ENCODE measurements around the gene SREK1.

SREK1 gene

GRCh38 chr5:66198837-66199236 is 54.7 kb downstream of the SREK1 start:
- CTCF ChIA-PET = interaction anchor here (0.7 kb wide), 1 partner anchor 122 kb away, joined by 3 read pairs; no protein-coding TSS in a partner anchor
- POLR2A ChIA-PET = no interaction called here
- H3K27me3 ChIP-seq (replicated peaks in 2 of 5; ENCODE audit: control insufficient read depth in 4 of 5, insufficient read depth in 5 of 5, low read length in 4 of 5) = no peaks in the 10 kb centered on the region
- H3K36me3 ChIP-seq (ENCODE audit: control insufficient read depth in 4 of 4, insufficient read depth in 4 of 4, low read length in 3 of 4) = no peaks in the 10 kb centered on the region
- WGBS (ENCODE audit: insufficient coverage) = no CpG with 5 or more reads among the region's 1 CpG
- H3K4me3 ChIP-seq (ENCODE audit: control insufficient read depth in 1 of 7, extremely low read depth in 1 of 7, insufficient read depth in 4 of 7, low read depth in 2 of 7, low read length in 6 of 7) = no peak overlapping the region
- H3K4me1 ChIP-seq (ENCODE audit: control extremely low read depth in 1 of 4, control insufficient read depth in 4 of 4, insufficient read depth in 4 of 4, low read length in 3 of 4) = no peaks in the 10 kb centered on the region
- peaks cover 0 to 2% (median 0%) of the 10 kb centered on the region in 5 experiments for H3K9me3 ChIP-seq (ENCODE audit: control extremely low read depth in 1 of 5, control insufficient read depth in 4 of 5, insufficient read depth in 2 of 5, low read depth in 1 of 5, low read length in 4 of 5)
- no peak overlapping the region for H3K27ac ChIP-seq (ENCODE audit: insufficient read depth in 1 of 2, low read depth in 1 of 2, low read length in 2 of 2, poor library complexity in 1 of 2, severe bottlenecking in 2 of 2)
- DNase-seq = no peak

GRCh38 chr5:66203531-66203930 is 59.4 kb downstream of the SREK1 start:
- DNase-seq = no peak
- Histone ChIP-seq H3K36me3 (ENCODE audit: control insufficient read depth in 4 of 4, insufficient read depth in 4 of 4, low read length in 3 of 4) (no peaks in the 10 kb centered on the region), H3K27me3 (replicated peaks in 2 of 5; ENCODE audit: control insufficient read depth in 4 of 5, insufficient read depth in 5 of 5, low read length in 4 of 5) (no peaks in the 10 kb centered on the region), H3K4me1 (ENCODE audit: control extremely low read depth in 1 of 4, control insufficient read depth in 4 of 4, insufficient read depth in 4 of 4, low read length in 3 of 4) (no peaks in the 10 kb centered on the region), H3K27ac (ENCODE audit: insufficient read depth in 1 of 2, low read depth in 1 of 2, low read length in 2 of 2, poor library complexity in 1 of 2, severe bottlenecking in 2 of 2) (no peak overlapping the region), H3K4me3 (ENCODE audit: control insufficient read depth in 1 of 7, extremely low read depth in 1 of 7, insufficient read depth in 4 of 7, low read depth in 2 of 7, low read length in 6 of 7) (no peak overlapping the region), H3K9me3 (ENCODE audit: control extremely low read depth in 1 of 5, control insufficient read depth in 4 of 5, insufficient read depth in 2 of 5, low read depth in 1 of 5, low read length in 4 of 5) (peaks cover 0 to 2% (median 0%) of the 10 kb centered on the region in 5 experiments)
- POLR2A ChIA-PET = no interaction called here
- WGBS (ENCODE audit: insufficient coverage) = 100% methylated on average over 2 of the region's 4 CpGs
- CTCF ChIA-PET = interaction anchor here (1.1 kb wide), 1 partner anchor 11 kb away, joined by 4 read pairs; no protein-coding TSS in a partner anchor

DNA sequence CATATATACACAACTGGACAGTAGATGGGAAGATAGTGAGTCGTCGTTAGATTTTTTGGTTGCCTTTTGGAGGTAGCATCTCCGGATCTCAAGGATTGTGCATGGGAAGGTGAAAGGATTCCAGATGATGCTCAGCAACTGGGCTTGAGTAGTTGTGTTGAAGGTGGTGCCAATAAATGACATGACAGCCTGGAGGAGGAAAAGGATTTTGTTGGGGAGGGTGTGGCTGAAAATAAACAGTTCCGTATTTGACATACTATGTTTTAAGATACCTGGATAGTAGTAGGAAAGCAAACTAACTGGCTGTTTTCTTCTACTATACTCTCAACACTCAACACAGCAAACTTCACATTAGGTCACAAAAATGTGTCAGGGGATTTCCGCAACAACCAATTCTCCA is 62.4 kb downstream of the SREK1 start:
- DNase-seq = no peak
- H3K27me3 ChIP-seq (replicated peaks in 2 of 5; ENCODE audit: control insufficient read depth in 4 of 5, insufficient read depth in 5 of 5, low read length in 4 of 5) = no peaks in the 10 kb centered on the region
- no peak overlapping the region for H3K27ac ChIP-seq (ENCODE audit: insufficient read depth in 1 of 2, low read depth in 1 of 2, low read length in 2 of 2, poor library complexity in 1 of 2, severe bottlenecking in 2 of 2)
- H3K36me3 ChIP-seq (ENCODE audit: control insufficient read depth in 4 of 4, insufficient read depth in 4 of 4, low read length in 3 of 4) = no peaks in the 10 kb centered on the region
- peaks cover 0 to 3% (median 0%) of the 10 kb centered on the region in 4 experiments for H3K4me1 ChIP-seq (ENCODE audit: control extremely low read depth in 1 of 4, control insufficient read depth in 4 of 4, insufficient read depth in 4 of 4, low read length in 3 of 4)
- H3K4me3 ChIP-seq (ENCODE audit: control insufficient read depth in 1 of 7, extremely low read depth in 1 of 7, insufficient read depth in 4 of 7, low read depth in 2 of 7, low read length in 6 of 7) = no peak overlapping the region
- ChIA-PET CTCF (no interaction called here), POLR2A (no interaction called here)
- no peaks in the 10 kb centered on the region for H3K9me3 ChIP-seq (ENCODE audit: control extremely low read depth in 1 of 5, control insufficient read depth in 4 of 5, insufficient read depth in 2 of 5, low read depth in 1 of 5, low read length in 4 of 5)
- WGBS (ENCODE audit: insufficient coverage) = 96% methylated on average over 4 of the region's 5 CpGs

DNA sequence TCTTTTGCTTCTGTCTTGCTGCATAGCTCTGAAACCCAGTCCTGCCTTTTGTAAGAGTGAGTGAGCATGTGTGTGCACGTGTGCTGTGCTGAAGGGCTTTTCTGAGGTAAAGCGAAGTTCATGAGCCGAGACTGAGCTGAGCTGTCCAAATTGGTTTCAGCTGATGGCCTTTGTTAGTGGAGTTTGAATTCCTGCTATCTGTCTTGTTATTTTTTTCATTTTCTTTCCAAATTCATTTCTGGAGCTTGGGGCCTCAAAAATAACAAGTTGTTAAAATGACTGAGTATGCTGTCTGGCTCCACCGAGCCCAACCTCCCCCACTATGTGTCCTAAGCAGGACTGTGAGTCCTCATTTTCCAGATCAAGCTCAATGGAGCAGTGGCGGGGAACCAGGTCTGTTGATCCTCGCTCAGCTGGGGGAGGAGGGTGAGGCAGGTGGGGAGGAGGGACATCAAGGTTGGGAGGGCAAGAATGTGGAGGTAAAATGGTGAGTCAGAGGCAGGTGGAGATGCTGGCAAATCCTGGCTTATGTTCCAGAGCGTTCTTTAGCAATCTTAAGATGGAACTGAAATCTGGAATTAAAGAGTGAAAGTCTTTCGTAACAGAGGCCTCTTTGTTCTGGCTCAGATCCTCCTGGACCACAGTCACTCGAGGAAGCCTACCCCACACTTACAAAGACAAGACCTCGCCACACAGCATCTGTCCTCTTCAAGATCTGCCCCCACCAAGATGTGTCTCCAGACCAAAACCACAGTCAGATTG is 63.9 kb downstream of the SREK1 start:
- H3K4me1 ChIP-seq (ENCODE audit: control extremely low read depth in 1 of 4, control insufficient read depth in 4 of 4, insufficient read depth in 4 of 4, low read length in 3 of 4) = peaks cover 0 to 3% (median 0%) of the 10 kb centered on the region in 4 experiments
- 93% methylated on average over 8 of the region's 10 CpGs for WGBS (ENCODE audit: insufficient coverage)
- POLR2A ChIA-PET = interaction anchor here (0.9 kb wide), 1 partner anchor 51 kb away, joined by 3 read pairs; no protein-coding TSS in a partner anchor
- no peak overlapping the region for H3K4me3 ChIP-seq (ENCODE audit: control insufficient read depth in 1 of 7, extremely low read depth in 1 of 7, insufficient read depth in 4 of 7, low read depth in 2 of 7, low read length in 6 of 7)
- no peak for DNase-seq
- no peaks in the 10 kb centered on the region for H3K36me3 ChIP-seq (ENCODE audit: control insufficient read depth in 4 of 4, insufficient read depth in 4 of 4, low read length in 3 of 4)
- H3K27ac ChIP-seq (ENCODE audit: insufficient read depth in 1 of 2, low read depth in 1 of 2, low read length in 2 of 2, poor library complexity in 1 of 2, severe bottlenecking in 2 of 2) = no peak overlapping the region
- H3K27me3 ChIP-seq (replicated peaks in 2 of 5; ENCODE audit: control insufficient read depth in 4 of 5, insufficient read depth in 5 of 5, low read length in 4 of 5) = no peaks in the 10 kb centered on the region
- CTCF ChIA-PET = no interaction called here
- no peaks in the 10 kb centered on the region for H3K9me3 ChIP-seq (ENCODE audit: control extremely low read depth in 1 of 5, control insufficient read depth in 4 of 5, insufficient read depth in 2 of 5, low read depth in 1 of 5, low read length in 4 of 5)

- Histone ChIP-seq H3K36me3 (ENCODE audit: control insufficient read depth in 4 of 4, insufficient read depth in 4 of 4, low read length in 3 of 4) (no peaks in the 10 kb centered on the region), H3K27me3 (replicated peaks in 2 of 5; ENCODE audit: control insufficient read depth in 4 of 5, insufficient read depth in 5 of 5, low read length in 4 of 5) (no peaks in the 10 kb centered on the region), H3K9me3 (ENCODE audit: control extremely low read depth in 1 of 5, control insufficient read depth in 4 of 5, insufficient read depth in 2 of 5, low read depth in 1 of 5, low read length in 4 of 5) (no peaks in the 10 kb centered on the region), H3K4me3 (ENCODE audit: control insufficient read depth in 1 of 7, extremely low read depth in 1 of 7, insufficient read depth in 4 of 7, low read depth in 2 of 7, low read length in 6 of 7) (no peak overlapping the region), H3K4me1 (ENCODE audit: control extremely low read depth in 1 of 4, control insufficient read depth in 4 of 4, insufficient read depth in 4 of 4, low read length in 3 of 4) (peaks cover 0 to 3% (median 0%) of the 10 kb centered on the region in 4 experiments), H3K27ac (ENCODE audit: insufficient read depth in 1 of 2, low read depth in 1 of 2, low read length in 2 of 2, poor library complexity in 1 of 2, severe bottlenecking in 2 of 2) (no peak overlapping the region)
- peak; percentile 4 to 44 (median 36) for DNase-seq
- CTCF ChIA-PET = no interaction called here
- POLR2A ChIA-PET = no interaction called here
- 97% methylated on average over 3 of the region's 4 CpGs for WGBS (ENCODE audit: insufficient coverage)
These were observed 65.2 kb downstream of the SREK1 start for GRCh38 chr5:66209350-66209749.

GRCh38 chr5:66209794-66210193 is 65.7 kb downstream of the SREK1 start:
- WGBS (ENCODE audit: insufficient coverage) = 70% methylated on average over 6 of the region's 6 CpGs
- no peak for DNase-seq
- CTCF ChIA-PET = no interaction called here

DNA sequence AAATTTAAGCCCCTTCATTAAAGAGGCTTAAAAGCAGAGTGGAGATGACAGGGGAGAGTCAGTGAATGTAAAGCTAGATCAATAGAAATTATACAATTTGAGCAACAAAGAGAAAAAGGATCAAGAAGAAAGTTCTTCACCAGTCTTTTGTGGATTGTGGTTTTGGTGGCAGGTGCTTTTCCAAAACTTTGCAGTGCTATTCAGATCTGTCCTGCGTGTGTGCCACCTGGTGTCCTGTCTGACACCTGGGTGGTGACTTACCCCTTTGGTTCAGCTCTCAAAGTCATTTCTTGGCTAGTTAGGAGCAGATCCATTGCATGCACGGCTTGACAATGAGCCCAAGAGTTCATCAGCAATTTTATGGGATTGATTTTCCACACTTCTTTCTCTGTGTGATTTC is 69.4 kb downstream of the SREK1 start:
- H3K4me3 ChIP-seq (ENCODE audit: control insufficient read depth in 1 of 7, extremely low read depth in 1 of 7, insufficient read depth in 4 of 7, low read depth in 2 of 7, low read length in 6 of 7) = no peak overlapping the region
- POLR2A ChIA-PET = no interaction called here
- CTCF ChIA-PET = no interaction called here
- no peak overlapping the region for H3K27ac ChIP-seq (ENCODE audit: insufficient read depth in 1 of 2, low read depth in 1 of 2, low read length in 2 of 2, poor library complexity in 1 of 2, severe bottlenecking in 2 of 2)
- WGBS (ENCODE audit: insufficient coverage) = 100% methylated on average over 2 of the region's 2 CpGs
- DNase-seq = no peak
- H3K9me3 ChIP-seq (ENCODE audit: control extremely low read depth in 1 of 5, control insufficient read depth in 4 of 5, insufficient read depth in 2 of 5, low read depth in 1 of 5, low read length in 4 of 5) = no peaks in the 10 kb centered on the region
- no peaks in the 10 kb centered on the region for H3K27me3 ChIP-seq (replicated peaks in 2 of 5; ENCODE audit: control insufficient read depth in 4 of 5, insufficient read depth in 5 of 5, low read length in 4 of 5)
- no peaks in the 10 kb centered on the region for H3K36me3 ChIP-seq (ENCODE audit: control insufficient read depth in 4 of 4, insufficient read depth in 4 of 4, low read length in 3 of 4)
- peaks cover 0 to 3% (median 0%) of the 10 kb centered on the region in 4 experiments for H3K4me1 ChIP-seq (ENCODE audit: control extremely low read depth in 1 of 4, control insufficient read depth in 4 of 4, insufficient read depth in 4 of 4, low read length in 3 of 4)

More at GRCh38 chr5:66209794-66210193, 65.7 kb downstream of the SREK1 start:
- Histone ChIP-seq H3K9me3 (ENCODE audit: control extremely low read depth in 1 of 5, control insufficient read depth in 4 of 5, insufficient read depth in 2 of 5, low read depth in 1 of 5, low read length in 4 of 5) (no peaks in the 10 kb centered on the region), H3K4me1 (ENCODE audit: control extremely low read depth in 1 of 4, control insufficient read depth in 4 of 4, insufficient read depth in 4 of 4, low read length in 3 of 4) (peaks cover 0 to 3% (median 0%) of the 10 kb centered on the region in 4 experiments), H3K36me3 (ENCODE audit: control insufficient read depth in 4 of 4, insufficient read depth in 4 of 4, low read length in 3 of 4) (no peaks in the 10 kb centered on the region), H3K27me3 (replicated peaks in 2 of 5; ENCODE audit: control insufficient read depth in 4 of 5, insufficient read depth in 5 of 5, low read length in 4 of 5) (no peaks in the 10 kb centered on the region), H3K4me3 (ENCODE audit: control insufficient read depth in 1 of 7, extremely low read depth in 1 of 7, insufficient read depth in 4 of 7, low read depth in 2 of 7, low read length in 6 of 7) (no peak overlapping the region), H3K27ac (ENCODE audit: insufficient read depth in 1 of 2, low read depth in 1 of 2, low read length in 2 of 2, poor library complexity in 1 of 2, severe bottlenecking in 2 of 2) (no peak overlapping the region)
- POLR2A ChIA-PET = no interaction called here

Measured in common myeloid progenitor, CD34-positive (primary cell).